WERI-Rb-1 (cell line): ENCODE data around the gene VRK1.

Experiments
- DNase-seq: peaks from one replicate; pipeline ENCODE4 v3.0.0-alpha.2; 2020
- H3K27ac ChIP-seq: fragments of 250-450 bp; sonication (Bioruptor Pico); 2 replicates; pipeline ENCODE4 v1.5.1; 2020; ENCODE audit warnings: mild to moderate bottlenecking, moderate library complexity
- H3K27me3 ChIP-seq: fragments of 250-450 bp; sonication (Bioruptor Pico); 2 replicates; pipeline ENCODE4 v1.5.1; 2021; ENCODE audit warnings: mild to moderate bottlenecking, low read depth, moderate library complexity; ENCODE audit not compliant: insufficient read depth, severe bottlenecking
- H3K36me3 ChIP-seq: fragments of 250-450 bp; sonication (Bioruptor Pico); 2 replicates; pipeline ENCODE4 v1.5.1; 2020; ENCODE audit warnings: mild to moderate bottlenecking, moderate library complexity
- H3K4me3 ChIP-seq: 2 replicates; pipeline ENCODE4 v1.5.1; 2011; ENCODE audit warnings: low read depth, mild to moderate bottlenecking, control low read depth, low read length
- H3K9me3 ChIP-seq: fragments of 250-450 bp; sonication (Bioruptor Pico); 2 replicates; pipeline ENCODE4 v1.5.1; 2021; ENCODE audit warnings: mild to moderate bottlenecking, moderate library complexity; ENCODE audit not compliant: severe bottlenecking
- CTCF ChIP-seq: IDR thresholded peaks from 2 replicates; pipeline ENCODE4 v1.5.1; 2011; ENCODE audit warnings: low read depth, mild to moderate bottlenecking, control low read depth, inconsistent platforms, low read length

The VRK1 gene

GRCh38 chr14:96928779-96929380 is 131.7 kb downstream of the VRK1 start:
- Histone ChIP-seq H3K27me3 (no peaks in the 10 kb centered on the region), H3K9me3 (no peaks in the 10 kb centered on the region), H3K4me3 (no peak overlapping the region), H3K27ac (no peak overlapping the region), H3K36me3 (no peaks in the 10 kb centered on the region)
- TF ChIP-seq CTCF: no peak
- DNase-seq: no peak

GRCh38 chr14:96929950-96930349 is 132.8 kb downstream of the VRK1 start:
- Histone ChIP-seq H3K9me3 (no peaks in the 10 kb centered on the region), H3K27me3 (no peaks in the 10 kb centered on the region), H3K27ac (no peak overlapping the region), H3K4me3 (no peak overlapping the region), H3K36me3 (no peaks in the 10 kb centered on the region)
- DNase-seq: no peak
- TF ChIP-seq CTCF: no peak

GRCh38 chr14:96930526-96930925 is 133.3 kb downstream of the VRK1 start:
- Histone ChIP-seq H3K27me3 (no peaks in the 10 kb centered on the region), H3K36me3 (no peaks in the 10 kb centered on the region), H3K4me3 (no peak overlapping the region), H3K9me3 (no peaks in the 10 kb centered on the region), H3K27ac (no peak overlapping the region)
- DNase-seq: no peak
- no peak for TF ChIP-seq CTCF
